HG03159 (cell line): ENCODE results near the gene GSG1L.

Experiments
- ATAC-seq: cut with Tn5 transposase; IDR thresholded peaks from one replicate; pipeline ENCODE4 v1.9.1; 2021; ENCODE audit warnings: mild to moderate bottlenecking, moderate library complexity; ENCODE audit not compliant: unreplicated experiment

The GSG1L gene

GRCh38 chr16:27799896-27800295 lies 263.6 kb downstream of the GSG1L start:
- ATAC-seq, result no peak

DNA sequence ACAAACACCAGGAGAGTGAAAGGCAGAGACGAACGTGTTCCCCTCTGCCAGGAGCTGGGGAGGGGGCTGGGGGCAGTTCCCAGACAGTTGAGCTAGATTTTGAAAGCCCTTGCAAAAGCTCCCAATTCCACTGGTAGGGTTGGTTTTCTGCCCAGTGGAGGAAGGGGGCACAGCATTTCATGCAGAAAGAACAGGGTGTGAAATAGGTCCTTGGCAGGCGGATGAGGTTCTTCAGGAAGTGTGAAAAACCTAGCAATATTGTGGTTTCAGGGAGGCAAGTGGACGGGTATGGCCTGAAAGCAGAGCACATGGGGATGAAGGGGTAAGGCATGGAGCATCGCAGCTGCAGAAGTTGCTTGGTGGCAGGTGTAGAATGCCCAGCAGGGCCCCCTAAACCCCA lies 265.3 kb downstream of the GSG1L start:
- no peak for ATAC-seq

DNA sequence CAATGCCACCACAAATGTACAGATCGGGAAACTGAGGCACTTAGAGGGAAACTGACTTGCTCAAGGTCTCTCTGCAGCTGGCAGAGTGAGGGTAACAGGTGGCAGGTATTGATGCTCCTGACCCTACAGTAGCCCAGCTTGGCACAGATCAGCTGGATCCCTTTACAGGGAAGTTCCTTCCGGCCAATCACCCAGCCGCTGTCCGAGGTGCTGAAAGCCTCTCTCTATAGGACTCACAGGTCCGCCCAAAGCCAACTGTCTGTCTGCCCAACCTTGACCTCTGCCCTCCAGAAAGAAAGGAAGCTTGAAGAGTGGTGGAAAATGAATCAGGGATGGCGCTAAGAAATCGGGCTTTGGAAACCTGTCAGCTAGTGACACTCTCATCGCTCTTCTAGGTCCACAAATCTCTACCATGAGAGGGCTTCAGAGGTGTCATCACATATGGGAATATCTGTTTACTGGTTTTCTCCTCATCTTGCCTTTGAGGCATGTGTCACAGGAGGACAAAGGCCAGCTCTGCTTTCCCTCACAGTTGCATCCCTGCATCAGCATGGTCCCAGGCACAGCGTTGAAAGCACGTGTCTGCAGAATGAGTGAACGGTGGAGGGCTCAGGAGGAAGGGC lies 267.4 kb downstream of the GSG1L start:
- ATAC-seq, result no peak

- ATAC-seq, result no peak
Observed at GRCh38 chr16:27793249-27793622, 270.3 kb downstream of the GSG1L start.

DNA sequence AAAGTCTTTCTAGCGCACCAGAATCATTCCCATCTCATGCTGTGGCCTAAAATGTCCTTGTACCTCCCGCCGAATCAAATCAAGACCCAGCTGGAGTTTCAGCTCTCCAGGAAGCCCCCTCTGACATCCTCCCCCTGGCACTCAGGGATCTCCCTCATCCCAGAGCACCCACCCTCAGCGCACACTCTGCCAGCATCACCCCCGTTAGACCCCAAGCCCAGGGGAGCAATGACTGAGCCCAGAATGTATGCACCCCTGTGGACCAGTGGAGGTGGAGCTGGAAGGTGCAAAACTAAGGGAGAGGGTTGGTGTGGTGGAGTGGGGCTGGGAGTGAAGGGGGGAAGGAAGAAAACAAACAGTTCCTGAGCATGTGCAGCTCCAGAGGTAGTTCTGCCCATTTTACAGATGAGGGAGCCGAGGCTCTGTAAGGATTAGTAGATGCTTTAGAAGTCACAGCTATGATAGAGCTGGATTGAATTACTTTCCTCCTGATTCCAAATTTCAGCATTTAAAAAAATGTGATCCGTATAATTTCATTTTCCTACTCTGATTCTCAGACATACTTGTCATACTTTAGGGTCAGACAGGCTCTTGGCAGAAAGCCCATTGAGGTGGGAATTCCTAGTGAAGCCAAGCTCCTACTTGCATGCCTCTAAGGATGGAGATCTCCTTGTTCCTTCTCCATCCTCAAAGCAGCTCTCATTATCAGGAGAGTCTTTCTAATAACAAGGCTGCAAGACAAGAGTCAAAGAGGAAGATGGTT lies 270.8 kb downstream of the GSG1L start:
- ATAC-seq, result no peak

DNA sequence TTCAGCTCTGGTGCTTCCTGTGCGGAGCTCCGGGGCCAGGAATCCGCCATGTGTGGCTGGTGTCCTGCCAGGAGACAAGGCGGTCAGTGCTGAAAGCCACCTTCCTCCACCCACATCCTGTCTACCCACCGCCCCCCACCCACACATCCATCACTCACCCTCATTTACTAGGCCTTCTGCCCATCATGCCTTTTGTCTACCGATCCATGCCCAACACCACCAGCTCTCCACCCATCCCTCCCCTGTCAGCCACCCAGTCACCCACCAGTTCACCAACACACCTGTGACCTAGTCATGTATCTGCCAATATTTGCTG lies 272.2 kb downstream of the GSG1L start:
- no peak for ATAC-seq

GRCh38 chr16:27790546-27791403 lies 272.7 kb downstream of the GSG1L start:
- ATAC-seq, result no peak

DNA sequence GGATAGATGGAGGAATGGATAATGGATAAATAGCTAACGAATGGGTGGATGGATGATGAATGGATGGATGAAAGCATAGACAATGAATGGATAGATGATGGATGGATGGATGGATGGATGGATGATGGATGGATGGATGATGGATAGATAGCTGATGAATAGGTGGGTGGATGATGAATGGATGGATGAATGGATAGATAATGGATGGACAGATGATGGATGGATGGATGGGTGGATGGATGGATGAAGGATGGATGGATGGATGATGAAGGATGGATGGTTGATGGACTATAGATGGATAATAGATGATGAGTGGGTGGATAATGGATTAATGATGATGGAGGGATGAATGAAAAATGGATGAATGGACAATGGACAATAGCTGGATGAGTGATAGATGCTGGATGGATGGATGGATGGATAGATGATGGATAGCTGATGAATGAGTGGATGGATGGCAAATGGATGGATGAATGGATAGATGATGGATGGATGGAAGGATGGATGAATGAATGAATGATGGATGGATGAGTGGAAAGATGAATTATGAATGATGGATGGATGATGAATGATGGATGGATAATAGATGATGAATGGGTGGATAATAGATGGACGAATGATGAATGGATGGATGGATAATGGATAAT lies 273.8 kb downstream of the GSG1L start:
- ATAC-seq, result no peak

GRCh38 chr16:27789150-27789549 lies 274.4 kb downstream of the GSG1L start:
- ATAC-seq, result no peak

GRCh38 chr16:27787665-27788064 lies 275.8 kb downstream of the GSG1L start:
- ATAC-seq, result no peak

GRCh38 chr16:27786923-27787625 lies 276.4 kb downstream of the GSG1L start:
- ATAC-seq, result no peak

- ATAC-seq, result no peak
Observed at GRCh38 chr16:27786221-27786922, 277.1 kb downstream of the GSG1L start.

- no peak for ATAC-seq
Observed at GRCh38 chr16:27785307-27785678, 278.2 kb downstream of the GSG1L start.

- ATAC-seq, result no peak
Observed at GRCh38 chr16:27784351-27785306, 278.9 kb downstream of the GSG1L start.

- ATAC-seq, result no peak
Observed at GRCh38 chr16:27781981-27782880, 281.3 kb downstream of the GSG1L start.

GRCh38 chr16:27781195-27781524 lies 282.4 kb downstream of the GSG1L start:
- ATAC-seq, result no peak

- no peak for ATAC-seq
Observed at GRCh38 chr16:27780468-27781194, 282.9 kb downstream of the GSG1L start.
